HepG2 (cell line): ENCODE data around the gene TWIST2.

Source experiments
- ARID3A ChIP-seq: IDR thresholded peaks from 2 replicates; pipeline ENCODE4 v1.6.1; 2012; ENCODE audit warnings: low read depth, low read length, improper control_type of control experiment
- CTCF ChIP-seq: sonication (generic); formaldehyde crosslinking; IDR thresholded peaks from 2 replicates; pipeline ENCODE4 v1.5.0; 2020; ENCODE audit warnings: mild to moderate bottlenecking, missing genetic modification reagents, moderate library complexity
- POLR2A ChIP-seq, 2 experiments: IDR thresholded peaks; 2 replicates each; pipeline ENCODE4 v1.6.1; 2011; ENCODE audit warnings: low read depth in 2 of 2, low read length in 2 of 2, mild to moderate bottlenecking in 1 of 2, moderate library complexity in 1 of 2; ENCODE audit not compliant: insufficient read depth in 1 of 2
- RAD21 ChIP-seq: fragments of 450-650 bp; formaldehyde crosslinking; IDR thresholded peaks from 2 replicates; pipeline ENCODE4 v1.5.0; 2020; ENCODE audit warnings: mild to moderate bottlenecking
- ZFP36L1 ChIP-seq: sonication (generic); formaldehyde crosslinking; IDR thresholded peaks from 2 replicates; pipeline ENCODE4 v1.8.0; 2022; ENCODE audit warnings: mild to moderate bottlenecking, missing genetic modification reagents, moderate library complexity

- no peak for TF ChIP-seq CTCF (CRISPR knock-in tag)
- no peak for TF ChIP-seq RAD21
- no peak for TF ChIP-seq POLR2A (IDR thresholded peaks at IDR 0.05; ENCODE audit: insufficient read depth in 1 of 2, low read depth in 2 of 2, low read length in 2 of 2)
- no peak for TF ChIP-seq ZFP36L1 (CRISPR knock-in tag)
- no peak for TF ChIP-seq ARID3A
Measured at GRCh38 chr2:238925816-238926521, 78.1 kb downstream of the TWIST2 start.
